Neural cell (in vitro differentiated cells): Measurements from ENCODE around the gene HYCC1.

Source experiments
- EP300 ChIP-seq: fragments of 450-650 bp; conservative IDR thresholded peaks from 2 replicates; pipeline ENCODE4 v1.6.1; 2014; ENCODE audit warnings: antibody characterized with exemption, mild to moderate bottlenecking, moderate library complexity; ENCODE audit not compliant: poor library complexity, severe bottlenecking
- EZH2 ChIP-seq: fragments of 200-600, 300-800 bp; shearing (Covaris generic), sonication (generic); IDR thresholded peaks from 2 replicates; pipeline ENCODE4 v1.6.1; 2014; ENCODE audit warnings: antibody characterized with exemption, low read length, borderline replicate concordance, mild to moderate bottlenecking; ENCODE audit not compliant: insufficient read depth, poor library complexity, severe bottlenecking
- RAD21 ChIP-seq: fragments of 450-650 bp; conservative IDR thresholded peaks from 2 replicates; pipeline ENCODE4 v1.6.1; 2014; ENCODE audit warnings: antibody characterized with exemption, mild to moderate bottlenecking, moderate library complexity
- TAF1 ChIP-seq: IDR thresholded peaks from 2 replicates; pipeline ENCODE4 v1.6.1; 2012; ENCODE audit warnings: low read depth
- TF ChIP-seq, protein P1 (sequence below): fragments of 450-650 bp; IDR thresholded peaks from 2 replicates; pipeline ENCODE4 v1.5.1; 2014; ENCODE audit warnings: antibody characterized with exemption, mild to moderate bottlenecking, moderate library complexity; ENCODE audit not compliant: poor library complexity, severe bottlenecking
- TF ChIP-seq, protein P2 (sequence below): IDR thresholded peaks from 2 replicates; pipeline ENCODE4 v1.6.1; 2012; ENCODE audit warnings: borderline replicate concordance

DNA sequence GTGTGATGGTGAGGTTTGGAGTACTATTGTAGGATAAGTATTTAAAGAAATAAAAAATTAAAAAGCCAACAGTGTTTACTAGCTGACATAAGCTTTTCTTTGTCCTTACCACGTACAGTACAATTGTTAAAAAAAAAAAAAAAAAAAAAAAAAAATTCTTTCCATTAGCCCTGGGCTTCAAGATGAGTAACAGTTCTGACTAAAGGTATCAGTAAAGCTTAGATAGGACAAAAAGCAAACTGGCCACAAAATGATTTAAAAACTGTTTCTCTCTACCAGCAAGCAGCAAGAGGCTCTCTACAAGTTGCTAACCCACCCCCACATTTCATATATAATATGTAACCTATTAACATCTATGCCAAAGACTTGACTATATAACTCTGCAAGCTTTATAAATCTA is 17.5 kb downstream of the HYCC1 start:
- TF ChIP-seq, protein P1, sequence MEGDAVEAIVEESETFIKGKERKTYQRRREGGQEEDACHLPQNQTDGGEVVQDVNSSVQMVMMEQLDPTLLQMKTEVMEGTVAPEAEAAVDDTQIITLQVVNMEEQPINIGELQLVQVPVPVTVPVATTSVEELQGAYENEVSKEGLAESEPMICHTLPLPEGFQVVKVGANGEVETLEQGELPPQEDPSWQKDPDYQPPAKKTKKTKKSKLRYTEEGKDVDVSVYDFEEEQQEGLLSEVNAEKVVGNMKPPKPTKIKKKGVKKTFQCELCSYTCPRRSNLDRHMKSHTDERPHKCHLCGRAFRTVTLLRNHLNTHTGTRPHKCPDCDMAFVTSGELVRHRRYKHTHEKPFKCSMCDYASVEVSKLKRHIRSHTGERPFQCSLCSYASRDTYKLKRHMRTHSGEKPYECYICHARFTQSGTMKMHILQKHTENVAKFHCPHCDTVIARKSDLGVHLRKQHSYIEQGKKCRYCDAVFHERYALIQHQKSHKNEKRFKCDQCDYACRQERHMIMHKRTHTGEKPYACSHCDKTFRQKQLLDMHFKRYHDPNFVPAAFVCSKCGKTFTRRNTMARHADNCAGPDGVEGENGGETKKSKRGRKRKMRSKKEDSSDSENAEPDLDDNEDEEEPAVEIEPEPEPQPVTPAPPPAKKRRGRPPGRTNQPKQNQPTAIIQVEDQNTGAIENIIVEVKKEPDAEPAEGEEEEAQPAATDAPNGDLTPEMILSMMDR: no peak
- TF ChIP-seq TAF1 (no peak), RAD21 (no peak), EZH2 (no peak), EP300 (no peak)
- TF ChIP-seq, protein P2, sequence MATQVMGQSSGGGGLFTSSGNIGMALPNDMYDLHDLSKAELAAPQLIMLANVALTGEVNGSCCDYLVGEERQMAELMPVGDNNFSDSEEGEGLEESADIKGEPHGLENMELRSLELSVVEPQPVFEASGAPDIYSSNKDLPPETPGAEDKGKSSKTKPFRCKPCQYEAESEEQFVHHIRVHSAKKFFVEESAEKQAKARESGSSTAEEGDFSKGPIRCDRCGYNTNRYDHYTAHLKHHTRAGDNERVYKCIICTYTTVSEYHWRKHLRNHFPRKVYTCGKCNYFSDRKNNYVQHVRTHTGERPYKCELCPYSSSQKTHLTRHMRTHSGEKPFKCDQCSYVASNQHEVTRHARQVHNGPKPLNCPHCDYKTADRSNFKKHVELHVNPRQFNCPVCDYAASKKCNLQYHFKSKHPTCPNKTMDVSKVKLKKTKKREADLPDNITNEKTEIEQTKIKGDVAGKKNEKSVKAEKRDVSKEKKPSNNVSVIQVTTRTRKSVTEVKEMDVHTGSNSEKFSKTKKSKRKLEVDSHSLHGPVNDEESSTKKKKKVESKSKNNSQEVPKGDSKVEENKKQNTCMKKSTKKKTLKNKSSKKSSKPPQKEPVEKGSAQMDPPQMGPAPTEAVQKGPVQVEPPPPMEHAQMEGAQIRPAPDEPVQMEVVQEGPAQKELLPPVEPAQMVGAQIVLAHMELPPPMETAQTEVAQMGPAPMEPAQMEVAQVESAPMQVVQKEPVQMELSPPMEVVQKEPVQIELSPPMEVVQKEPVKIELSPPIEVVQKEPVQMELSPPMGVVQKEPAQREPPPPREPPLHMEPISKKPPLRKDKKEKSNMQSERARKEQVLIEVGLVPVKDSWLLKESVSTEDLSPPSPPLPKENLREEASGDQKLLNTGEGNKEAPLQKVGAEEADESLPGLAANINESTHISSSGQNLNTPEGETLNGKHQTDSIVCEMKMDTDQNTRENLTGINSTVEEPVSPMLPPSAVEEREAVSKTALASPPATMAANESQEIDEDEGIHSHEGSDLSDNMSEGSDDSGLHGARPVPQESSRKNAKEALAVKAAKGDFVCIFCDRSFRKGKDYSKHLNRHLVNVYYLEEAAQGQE: no peak
